ENCODE results near the gene RABGAP1. TPM values are rescaled to one million over a fixed set of nuclear protein-coding genes. Genes with fewer than 3 reads are reported as not detected.
A peak's percentile ranks its signal among the peaks of the same experiment; 100 is the strongest.

RABGAP1 gene
- total and polyA plus RNA-seq, 4 donors = 3.8 to 25.7 (median 10.5) TPM

DNA sequence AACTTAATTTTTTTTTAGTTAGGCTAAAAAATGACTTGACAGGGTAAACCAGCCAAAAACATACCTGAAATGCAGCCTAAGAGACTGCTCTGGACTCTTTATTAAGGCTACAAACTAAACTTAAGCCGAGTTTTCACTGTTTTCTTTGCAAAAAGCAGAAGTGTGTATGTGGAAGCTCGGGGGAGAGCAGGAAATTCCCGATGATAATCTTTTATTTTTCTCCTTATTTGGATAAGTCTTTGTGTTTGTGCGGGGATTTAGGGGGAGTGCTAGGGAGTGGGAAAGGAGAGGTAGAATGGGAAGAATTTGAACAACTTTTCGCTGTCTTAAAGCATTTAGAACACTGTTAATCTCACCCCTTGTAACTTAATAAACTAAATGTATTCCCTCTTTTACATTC lies 61.9 kb downstream of the RABGAP1 start (continued):
- TF ChIP-seq, protein P1, sequence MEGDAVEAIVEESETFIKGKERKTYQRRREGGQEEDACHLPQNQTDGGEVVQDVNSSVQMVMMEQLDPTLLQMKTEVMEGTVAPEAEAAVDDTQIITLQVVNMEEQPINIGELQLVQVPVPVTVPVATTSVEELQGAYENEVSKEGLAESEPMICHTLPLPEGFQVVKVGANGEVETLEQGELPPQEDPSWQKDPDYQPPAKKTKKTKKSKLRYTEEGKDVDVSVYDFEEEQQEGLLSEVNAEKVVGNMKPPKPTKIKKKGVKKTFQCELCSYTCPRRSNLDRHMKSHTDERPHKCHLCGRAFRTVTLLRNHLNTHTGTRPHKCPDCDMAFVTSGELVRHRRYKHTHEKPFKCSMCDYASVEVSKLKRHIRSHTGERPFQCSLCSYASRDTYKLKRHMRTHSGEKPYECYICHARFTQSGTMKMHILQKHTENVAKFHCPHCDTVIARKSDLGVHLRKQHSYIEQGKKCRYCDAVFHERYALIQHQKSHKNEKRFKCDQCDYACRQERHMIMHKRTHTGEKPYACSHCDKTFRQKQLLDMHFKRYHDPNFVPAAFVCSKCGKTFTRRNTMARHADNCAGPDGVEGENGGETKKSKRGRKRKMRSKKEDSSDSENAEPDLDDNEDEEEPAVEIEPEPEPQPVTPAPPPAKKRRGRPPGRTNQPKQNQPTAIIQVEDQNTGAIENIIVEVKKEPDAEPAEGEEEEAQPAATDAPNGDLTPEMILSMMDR (IDR thresholded peaks at IDR 0.05; ENCODE audit: low read depth, low read length, missing input control) = no peak
- TF ChIP-seq ZBTB33 (IDR thresholded peaks at IDR 0.05) (no peak), GABPA (IDR thresholded peaks at IDR 0.05 in 1 of 2, conservative IDR thresholded peaks at IDR 0.05 in 1 of 2) (no peak), YY1 (IDR thresholded peaks at IDR 0.05) (no peak)

DNA sequence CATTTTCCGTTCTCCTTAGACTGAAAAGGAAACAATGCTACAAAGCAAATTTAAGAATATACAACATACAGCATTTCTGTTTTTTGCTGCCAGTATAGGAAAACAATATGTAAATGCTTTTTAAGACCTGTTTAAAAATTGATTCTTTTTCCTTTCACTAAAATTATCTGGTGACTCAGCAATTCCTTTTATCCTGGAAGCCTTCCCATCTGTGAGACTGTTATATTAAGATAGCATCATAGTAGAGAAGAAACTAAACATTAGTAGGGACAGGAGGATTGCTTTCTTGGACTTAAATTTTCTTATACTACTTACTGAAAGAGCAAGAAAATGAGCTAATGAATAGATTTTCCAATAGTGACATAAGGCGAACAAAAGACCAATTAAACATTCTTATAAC lies 62.6 kb downstream of the RABGAP1 start:
- Histone ChIP-seq H3K4me3 (ENCODE audit: low read depth in 1 of 3, low read length in 3 of 3) (no peak overlapping the region), H3K4me1 (ENCODE audit: control insufficient read depth in 4 of 4, insufficient read depth in 4 of 4, low read length in 3 of 4) (peaks cover 1 to 19% (median 8%) of the 10 kb centered on the region in 4 donors), H3K36me3 (ENCODE audit: control insufficient read depth in 4 of 4, insufficient read depth in 3 of 4, low read depth in 1 of 4, low read length in 3 of 4) (no peaks in the 10 kb centered on the region), H3K9me3 (ENCODE audit: control insufficient read depth in 4 of 4, low read length in 3 of 4) (no peaks in the 10 kb centered on the region), H3K27ac (ENCODE audit: low read depth in 1 of 2, low read length in 2 of 2) (no peak overlapping the region), H3K27me3 (ENCODE audit: control insufficient read depth in 4 of 4, insufficient read depth in 4 of 4, low read length in 3 of 4) (no peaks in the 10 kb centered on the region), H3K9ac (ENCODE audit: low read depth in 1 of 2, low read length in 2 of 2) (no peak overlapping the region)
- DNase-seq (ENCODE audit: low spot score) = no peak
- WGBS = 97% methylated on average over 2 of the region's 2 CpGs
- TF ChIP-seq, protein P2, sequence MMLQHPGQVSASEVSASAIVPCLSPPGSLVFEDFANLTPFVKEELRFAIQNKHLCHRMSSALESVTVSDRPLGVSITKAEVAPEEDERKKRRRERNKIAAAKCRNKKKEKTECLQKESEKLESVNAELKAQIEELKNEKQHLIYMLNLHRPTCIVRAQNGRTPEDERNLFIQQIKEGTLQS (IDR thresholded peaks at IDR 0.05) = no peak
- TF ChIP-seq NR2F2 (IDR thresholded peaks at IDR 0.05) = no peak
- no peak for TF ChIP-seq GABPA (IDR thresholded peaks at IDR 0.05 in 1 of 2, conservative IDR thresholded peaks at IDR 0.05 in 1 of 2)
- TF ChIP-seq FOXA1 (IDR thresholded peaks at IDR 0.05) = no peak
- no peak for TF ChIP-seq ZBTB33 (IDR thresholded peaks at IDR 0.05)

DNA sequence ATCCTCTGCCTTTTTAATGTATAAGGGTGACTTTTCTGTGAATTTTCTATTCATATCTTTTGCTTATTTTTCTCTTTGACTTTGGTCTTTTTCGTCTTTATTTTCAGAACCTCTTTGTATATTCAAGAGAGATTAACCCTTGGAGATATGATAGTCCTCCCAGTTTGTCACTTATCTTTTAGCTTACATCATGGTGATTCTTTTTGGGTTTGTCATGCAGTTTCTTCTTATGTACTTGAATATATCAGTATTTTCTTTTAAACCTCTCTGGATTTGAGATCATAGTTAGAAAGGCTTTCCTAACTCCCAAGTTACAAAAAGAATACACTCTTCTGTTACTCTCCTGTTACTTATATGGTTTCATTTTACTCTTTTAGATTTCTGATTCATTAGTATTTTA lies 65.1 kb downstream of the RABGAP1 start:
- H3K4me3 ChIP-seq (ENCODE audit: low read depth in 1 of 3, low read length in 3 of 3) = no peak overlapping the region
- DNase-seq (ENCODE audit: low spot score) = no peak
- WGBS = 51% methylated on average over 1 of the region's 1 CpG
- TF ChIP-seq GABPA (IDR thresholded peaks at IDR 0.05 in 1 of 2, conservative IDR thresholded peaks at IDR 0.05 in 1 of 2) = no peak
- TF ChIP-seq HNF4A (conservative IDR thresholded peaks at IDR 0.05) = no peak
- no peak for TF ChIP-seq YY1 (IDR thresholded peaks at IDR 0.05)
- no peak for TF ChIP-seq NR2F2 (IDR thresholded peaks at IDR 0.05)
- TF ChIP-seq FOXA1 (IDR thresholded peaks at IDR 0.05) = no peak
- TF ChIP-seq, protein P3, sequence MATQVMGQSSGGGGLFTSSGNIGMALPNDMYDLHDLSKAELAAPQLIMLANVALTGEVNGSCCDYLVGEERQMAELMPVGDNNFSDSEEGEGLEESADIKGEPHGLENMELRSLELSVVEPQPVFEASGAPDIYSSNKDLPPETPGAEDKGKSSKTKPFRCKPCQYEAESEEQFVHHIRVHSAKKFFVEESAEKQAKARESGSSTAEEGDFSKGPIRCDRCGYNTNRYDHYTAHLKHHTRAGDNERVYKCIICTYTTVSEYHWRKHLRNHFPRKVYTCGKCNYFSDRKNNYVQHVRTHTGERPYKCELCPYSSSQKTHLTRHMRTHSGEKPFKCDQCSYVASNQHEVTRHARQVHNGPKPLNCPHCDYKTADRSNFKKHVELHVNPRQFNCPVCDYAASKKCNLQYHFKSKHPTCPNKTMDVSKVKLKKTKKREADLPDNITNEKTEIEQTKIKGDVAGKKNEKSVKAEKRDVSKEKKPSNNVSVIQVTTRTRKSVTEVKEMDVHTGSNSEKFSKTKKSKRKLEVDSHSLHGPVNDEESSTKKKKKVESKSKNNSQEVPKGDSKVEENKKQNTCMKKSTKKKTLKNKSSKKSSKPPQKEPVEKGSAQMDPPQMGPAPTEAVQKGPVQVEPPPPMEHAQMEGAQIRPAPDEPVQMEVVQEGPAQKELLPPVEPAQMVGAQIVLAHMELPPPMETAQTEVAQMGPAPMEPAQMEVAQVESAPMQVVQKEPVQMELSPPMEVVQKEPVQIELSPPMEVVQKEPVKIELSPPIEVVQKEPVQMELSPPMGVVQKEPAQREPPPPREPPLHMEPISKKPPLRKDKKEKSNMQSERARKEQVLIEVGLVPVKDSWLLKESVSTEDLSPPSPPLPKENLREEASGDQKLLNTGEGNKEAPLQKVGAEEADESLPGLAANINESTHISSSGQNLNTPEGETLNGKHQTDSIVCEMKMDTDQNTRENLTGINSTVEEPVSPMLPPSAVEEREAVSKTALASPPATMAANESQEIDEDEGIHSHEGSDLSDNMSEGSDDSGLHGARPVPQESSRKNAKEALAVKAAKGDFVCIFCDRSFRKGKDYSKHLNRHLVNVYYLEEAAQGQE (IDR thresholded peaks at IDR 0.05) = no peak
- no peak for TF ChIP-seq HNF4G (IDR thresholded peaks at IDR 0.05)
- no peak for TF ChIP-seq MAX (IDR thresholded peaks at IDR 0.05)
- no peak for TF ChIP-seq FOXA2 (IDR thresholded peaks at IDR 0.05)
- TF ChIP-seq RXRA (IDR thresholded peaks at IDR 0.05) = no peak
- peaks cover 0 to 2% (median 0%) of the 10 kb centered on the region in 4 donors for H3K36me3 ChIP-seq (ENCODE audit: control insufficient read depth in 4 of 4, insufficient read depth in 3 of 4, low read depth in 1 of 4, low read length in 3 of 4)
- peak overlapping the region in 1 of 2 donors; percentile 4 for H3K27ac ChIP-seq (ENCODE audit: low read depth in 1 of 2, low read length in 2 of 2)
- no peaks in the 10 kb centered on the region for H3K27me3 ChIP-seq (ENCODE audit: control insufficient read depth in 4 of 4, insufficient read depth in 4 of 4, low read length in 3 of 4)
- H3K9ac ChIP-seq (ENCODE audit: low read depth in 1 of 2, low read length in 2 of 2) = no peak overlapping the region
- H3K9me3 ChIP-seq (ENCODE audit: control insufficient read depth in 4 of 4, low read length in 3 of 4) = no peaks in the 10 kb centered on the region
- peaks cover 1 to 26% (median 11%) of the 10 kb centered on the region in 4 donors for H3K4me1 ChIP-seq (ENCODE audit: control insufficient read depth in 4 of 4, insufficient read depth in 4 of 4, low read length in 3 of 4)
